Activated effector memory CD4-positive, alpha-beta T cell treated with Interleukin-2 at 50 U/mL for 16 hours (primary cell): ENCODE measurements around the gene PSMC3.
A peak's percentile ranks its signal among the peaks of the same experiment; 100 is the strongest.

Experiments
- DNase-seq: peaks from one replicate; pipeline ENCODE4 v3.0.0-alpha.2; 2020

The PSMC3 gene

GRCh38 chr11:47374720-47375019 lies 51.6 kb downstream of the PSMC3 start:
- DNase-seq: no peak

- peak; percentile 74 for DNase-seq
These were observed 52.1 kb downstream of the PSMC3 start for GRCh38 chr11:47373876-47374719.

- no peak for DNase-seq
These were observed 53.8 kb downstream of the PSMC3 start for GRCh38 chr11:47372422-47372821.

- no peak for DNase-seq
These were observed 56.6 kb downstream of the PSMC3 start for GRCh38 chr11:47369676-47370075.
